ENCODE data around the gene PTGIS.

The PTGIS gene

DNA sequence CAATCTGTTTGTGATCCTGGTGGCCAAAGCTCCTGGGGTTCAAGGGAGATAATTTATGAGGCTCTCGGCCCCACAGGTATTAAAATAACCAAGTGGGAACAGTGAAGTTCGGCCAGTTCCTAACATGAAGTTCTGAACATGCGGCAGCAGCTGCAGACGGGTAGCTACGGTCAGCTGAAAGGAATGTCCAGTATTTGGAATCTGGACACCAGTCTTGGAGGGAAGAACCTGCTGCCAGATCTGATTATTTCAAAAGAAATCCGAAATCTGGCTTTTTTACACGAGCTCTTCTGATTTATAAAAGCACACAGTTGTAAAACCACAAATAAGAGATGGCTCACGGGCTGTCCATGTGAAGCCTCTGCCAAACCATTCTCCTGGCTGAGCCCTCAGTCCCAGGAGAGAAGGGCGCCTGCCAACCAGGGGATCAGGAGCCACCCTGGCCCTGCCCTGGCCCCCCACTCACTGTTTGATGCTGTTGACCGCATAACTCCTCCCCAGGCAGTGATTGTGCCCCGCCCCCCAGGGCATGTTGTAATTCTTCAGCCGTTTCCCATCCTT lies 57.3 kb downstream of the PTGIS start:
- FAIRE-seq: no peak
- no peak for DNase-seq (ENCODE audit: extremely low spot score, insufficient read length, low read depth)

- no peak for DNase-seq (ENCODE audit: extremely low spot score, insufficient read length, low read depth)
- peak; percentile 9 for FAIRE-seq
These were observed 59.3 kb downstream of the PTGIS start for GRCh38 chr20:49508435-49509199.

DNA sequence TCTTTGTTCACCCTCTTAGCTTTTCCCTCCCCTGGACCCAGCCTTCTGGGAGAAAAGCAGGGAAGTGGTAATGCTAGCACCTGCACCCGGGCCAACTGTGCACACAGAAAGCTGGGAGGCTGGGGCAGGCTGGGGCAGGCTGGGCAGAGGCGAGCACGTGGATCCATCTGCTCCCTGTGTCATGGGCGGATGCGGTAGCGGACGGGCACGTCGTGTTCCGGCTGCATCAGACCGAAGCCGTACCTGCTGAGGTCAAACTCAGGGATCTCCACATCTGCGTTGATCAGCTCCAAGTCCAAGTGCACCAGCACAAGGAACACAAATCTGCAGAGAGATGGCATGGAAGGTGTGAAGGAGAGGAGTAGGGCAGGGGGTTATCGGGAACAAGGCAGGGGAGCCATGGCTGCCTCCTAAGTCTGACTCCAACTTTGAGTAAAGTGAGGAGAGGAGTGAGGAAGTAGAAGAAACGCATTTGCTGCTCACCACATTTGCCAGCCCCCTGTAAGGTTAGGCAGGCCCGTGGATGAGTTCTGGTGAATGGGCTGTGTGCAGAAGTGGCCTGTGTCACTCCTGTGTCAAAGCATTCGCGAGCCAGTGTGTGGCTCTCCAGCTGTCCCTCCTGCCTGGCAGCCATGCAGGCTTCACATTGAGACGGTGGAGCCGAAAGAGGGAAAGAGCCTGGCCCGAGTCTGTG lies 60.0 kb downstream of the PTGIS start:
- no peak for DNase-seq (ENCODE audit: extremely low spot score, insufficient read length, low read depth)
- no peak for FAIRE-seq

DNA sequence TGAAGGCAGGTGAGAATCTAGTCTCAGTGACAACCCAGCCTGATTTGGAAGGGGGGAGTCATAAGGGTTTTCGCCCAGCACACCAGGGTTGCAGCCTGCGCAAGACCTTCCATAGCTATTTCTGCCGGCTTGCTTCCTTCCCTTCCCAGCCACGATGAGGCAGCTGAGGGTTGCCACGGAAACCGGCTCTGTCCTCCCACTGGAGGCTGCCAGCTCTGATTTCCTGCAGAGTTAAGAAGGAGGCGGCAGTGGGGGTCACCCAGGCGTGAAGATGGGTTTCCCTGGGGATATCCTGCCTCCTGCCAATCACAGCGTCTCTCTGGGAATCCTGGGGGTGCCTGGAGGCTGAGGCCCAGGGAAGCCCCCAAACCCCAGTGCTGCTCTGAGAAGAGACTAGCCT lies 62.4 kb downstream of the PTGIS start:
- DNase-seq (ENCODE audit: extremely low spot score, insufficient read length, low read depth): no peak
- no peak for FAIRE-seq

DNA sequence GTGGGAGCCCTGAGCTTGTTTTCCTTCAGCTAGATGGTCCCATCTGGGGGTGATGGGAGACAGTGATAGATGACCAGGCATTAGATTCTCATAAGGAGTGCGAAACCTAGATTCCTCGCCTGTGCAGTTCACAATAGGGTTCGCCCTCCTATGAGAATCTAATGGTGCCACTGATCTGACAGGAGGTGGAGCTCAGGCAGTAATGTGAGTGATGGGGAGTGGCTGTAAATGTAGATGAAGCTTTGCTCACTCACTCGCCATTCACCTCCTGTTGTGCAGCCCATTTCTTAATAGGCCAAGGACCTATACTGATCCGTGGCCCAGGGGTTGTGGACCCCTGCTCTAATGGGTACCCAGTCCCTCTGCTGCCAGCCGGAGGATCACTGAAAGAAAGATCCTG lies 64.8 kb downstream of the PTGIS start:
- no peak for DNase-seq (ENCODE audit: extremely low spot score, insufficient read length, low read depth)
- no peak for FAIRE-seq

GRCh38 chr20:49501917-49502316 lies 66.0 kb downstream of the PTGIS start:
- FAIRE-seq (no peak), DNase-seq (ENCODE audit: extremely low spot score, insufficient read length, low read depth) (no peak)

GRCh38 chr20:49497398-49497669 lies 70.6 kb downstream of the PTGIS start:
- no peak for DNase-seq (ENCODE audit: extremely low spot score, insufficient read length, low read depth)
- no peak for FAIRE-seq

GRCh38 chr20:49496553-49497397 lies 71.2 kb downstream of the PTGIS start:
- DNase-seq (ENCODE audit: extremely low spot score, insufficient read length, low read depth) (no peak), FAIRE-seq (no peak)

DNA sequence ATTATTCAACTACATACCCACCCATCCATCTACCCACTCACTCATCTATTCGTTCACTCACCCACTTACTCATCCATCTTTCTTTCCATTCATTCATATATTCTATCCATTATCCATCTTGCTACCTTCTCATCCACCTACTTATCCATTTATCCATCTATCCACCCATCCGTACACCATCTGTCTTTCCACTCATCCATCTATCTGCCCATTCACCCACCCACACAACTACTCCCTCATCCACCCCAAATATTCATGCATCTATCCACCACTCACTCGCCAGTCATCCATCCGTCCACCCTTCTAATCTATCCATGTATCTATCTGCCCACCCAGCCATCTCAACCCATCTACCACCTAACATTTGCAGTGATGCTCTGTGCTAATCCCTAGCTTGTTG lies 71.9 kb downstream of the PTGIS start:
- FAIRE-seq (no peak), DNase-seq (ENCODE audit: extremely low spot score, insufficient read length, low read depth) (no peak)

- no peak for FAIRE-seq
- DNase-seq (ENCODE audit: extremely low spot score, insufficient read length, low read depth): no peak
These were observed 77.2 kb downstream of the PTGIS start for GRCh38 chr20:49490689-49491088.

- no peak for DNase-seq (ENCODE audit: extremely low spot score, insufficient read length, low read depth)
- FAIRE-seq: no peak
These were observed 78.2 kb downstream of the PTGIS start for GRCh38 chr20:49489688-49490087.

DNA sequence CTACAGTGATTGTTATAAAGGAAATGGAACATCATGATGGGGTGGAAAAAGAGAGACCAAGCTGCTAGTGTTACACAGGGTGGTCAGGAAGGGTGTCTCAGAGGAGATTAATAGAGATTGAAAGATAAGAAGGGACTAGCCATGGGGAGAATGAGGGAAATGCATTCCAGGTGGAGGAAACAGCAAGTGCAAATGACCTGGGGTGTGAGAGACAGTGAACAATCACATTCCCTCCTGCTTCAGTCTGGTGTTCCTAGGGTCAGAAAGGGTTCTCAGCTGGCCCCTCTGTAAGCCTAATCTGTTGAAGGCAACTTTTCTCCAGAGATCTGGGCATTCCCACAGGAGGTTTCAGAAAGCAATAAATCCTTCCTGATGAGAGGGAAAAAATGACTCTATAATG lies 81.9 kb downstream of the PTGIS start:
- DNase-seq (ENCODE audit: extremely low spot score, insufficient read length, low read depth): no peak
- FAIRE-seq: no peak

DNA sequence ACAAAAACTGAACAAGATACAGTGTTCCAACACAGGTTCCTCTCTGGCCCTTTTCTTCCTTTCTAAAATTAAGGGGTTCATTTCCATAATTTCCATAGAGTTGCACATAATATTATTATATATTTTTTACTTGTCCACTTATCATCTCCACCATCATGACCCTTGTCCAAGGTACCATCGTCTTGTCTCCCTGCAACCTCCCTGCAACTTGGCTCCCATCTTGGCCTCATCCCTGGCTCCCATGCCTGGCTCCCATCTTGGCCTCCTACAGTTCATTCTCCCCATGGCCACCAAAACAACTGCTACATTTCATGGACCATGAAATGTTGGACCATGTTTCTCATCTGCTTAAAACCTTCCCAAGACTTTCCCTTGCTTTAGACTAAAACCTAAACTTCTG lies 82.4 kb downstream of the PTGIS start:
- DNase-seq (ENCODE audit: extremely low spot score, insufficient read length, low read depth) (no peak), FAIRE-seq (no peak)

DNA sequence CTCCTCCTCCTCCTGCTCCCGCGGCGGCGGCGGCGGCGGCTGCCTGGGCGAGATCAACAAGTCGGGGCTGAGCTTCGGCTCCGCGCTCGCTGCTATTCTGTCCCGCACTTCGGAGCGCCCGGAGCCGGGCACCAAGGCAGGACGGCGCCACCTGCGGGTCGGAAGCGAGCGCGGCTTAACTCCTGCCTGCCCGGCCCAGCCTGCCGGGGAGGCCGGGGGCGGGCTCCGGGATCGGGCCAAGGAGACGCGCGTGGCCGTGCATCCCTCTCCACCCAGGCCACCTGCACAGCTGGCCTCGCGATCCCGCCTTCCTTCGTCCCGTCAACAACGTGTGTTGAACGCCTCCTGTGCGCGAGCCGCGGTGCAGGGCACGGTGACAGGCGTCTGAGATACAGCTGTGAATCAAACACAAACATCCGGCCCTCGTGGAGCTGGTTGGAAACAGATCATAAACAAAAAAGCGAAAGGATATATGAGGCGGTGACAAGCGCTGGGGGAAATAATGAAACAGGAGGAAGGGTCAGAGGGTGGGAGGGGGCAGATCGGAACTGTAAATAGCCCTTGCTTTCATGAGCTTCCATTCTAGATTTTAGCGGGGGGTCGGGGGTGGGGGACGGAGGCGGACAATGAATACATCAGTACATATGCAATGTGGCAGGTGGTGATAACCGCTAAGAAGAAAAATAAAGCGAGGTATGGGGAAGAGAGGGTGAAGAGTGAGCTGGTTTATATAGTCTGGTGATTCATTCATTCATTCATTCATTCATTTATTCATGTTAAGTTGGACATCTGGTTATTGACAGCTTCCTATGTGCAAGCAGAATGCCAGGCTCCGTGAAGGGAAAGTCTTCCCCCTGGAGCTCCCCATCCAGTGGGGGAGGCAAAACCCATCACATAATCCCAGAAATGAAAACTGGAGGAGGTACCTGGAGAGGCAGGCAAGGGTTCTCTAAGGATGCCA lies 83.5 kb downstream of the PTGIS start:
- DNase-seq (ENCODE audit: extremely low spot score, insufficient read length, low read depth): no peak
- FAIRE-seq: no peak

GRCh38 chr20:49483696-49484123 lies 84.2 kb downstream of the PTGIS start:
- DNase-seq (ENCODE audit: extremely low spot score, insufficient read length, low read depth) (no peak), FAIRE-seq (no peak)

DNA sequence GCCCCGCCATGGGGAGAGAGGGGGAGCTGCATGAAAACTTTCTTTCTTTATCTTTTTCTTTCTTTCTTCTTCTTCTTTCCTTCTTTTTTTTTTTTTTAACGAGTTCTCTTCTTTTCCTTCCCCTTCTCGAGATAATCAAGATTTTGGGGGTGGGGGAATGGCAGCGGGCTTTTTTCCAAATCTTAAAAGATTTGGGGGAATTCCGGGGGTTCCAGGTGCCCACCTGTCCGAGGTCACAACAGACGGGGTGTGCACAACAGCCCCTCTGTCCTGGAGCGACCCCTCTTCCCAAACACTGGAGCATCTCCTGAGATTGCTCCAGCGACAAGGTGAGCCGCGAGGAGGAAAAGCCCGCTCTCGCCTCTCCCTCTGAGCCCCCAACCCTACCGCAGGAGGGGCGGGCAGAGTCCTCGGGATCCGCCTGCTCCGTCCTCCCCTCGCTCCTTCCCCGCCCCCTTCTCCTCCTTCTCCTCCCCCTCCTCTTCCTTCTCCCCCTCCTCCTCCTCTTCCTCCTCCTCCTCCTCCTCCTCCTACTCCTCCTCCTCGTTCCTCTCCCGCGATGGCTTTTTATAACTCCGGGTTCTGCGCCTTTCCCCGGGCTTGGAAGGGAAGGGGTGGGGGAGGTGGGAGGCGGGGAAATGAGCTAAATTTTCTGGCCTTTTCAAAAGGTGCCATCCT lies 84.8 kb downstream of the PTGIS start:
- no peak for DNase-seq (ENCODE audit: extremely low spot score, insufficient read length, low read depth)
- no peak for FAIRE-seq

GRCh38 chr20:49482621-49483017 lies 85.3 kb downstream of the PTGIS start, which contains the start of gene KCNB1:
Gene KCNB1, minus strand, starts transcription at chr20:49482668. Its CDS starts 188 bp downstream, at chr20:49482480.
- no peak for DNase-seq (ENCODE audit: extremely low spot score, insufficient read length, low read depth)
- FAIRE-seq: no peak

DNA sequence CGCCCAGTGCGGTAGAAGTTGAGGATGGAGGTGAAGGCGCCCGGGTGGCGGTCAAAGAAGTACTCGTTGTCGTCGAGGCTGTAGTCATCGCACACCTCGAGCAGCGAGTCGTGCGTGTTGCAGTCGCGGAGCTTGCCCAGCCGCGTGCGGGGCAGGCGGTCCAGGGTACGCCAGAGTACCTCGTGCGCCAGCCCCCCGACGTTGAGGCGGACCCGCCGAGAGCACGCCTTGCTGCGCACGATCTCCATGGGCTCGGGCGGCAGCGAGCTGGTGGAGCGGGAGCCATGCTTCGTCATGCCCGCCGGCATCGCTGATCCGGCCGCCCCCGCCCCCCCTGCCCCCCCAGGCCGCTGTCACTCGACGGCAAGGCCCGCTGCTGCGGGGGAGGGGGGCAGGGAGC lies 85.8 kb downstream of the PTGIS start:
- FAIRE-seq: no peak
- no peak for DNase-seq (ENCODE audit: extremely low spot score, insufficient read length, low read depth)

- DNase-seq (ENCODE audit: extremely low spot score, insufficient read length, low read depth): no peak
- FAIRE-seq: no peak
These were observed 86.8 kb downstream of the PTGIS start for GRCh38 chr20:49481116-49481515.

Measured in GM18507 (cell line).